ENCODE data around the gene CAMK2N1. TPM values are rescaled to one million over a fixed set of nuclear protein-coding genes. Genes with fewer than 3 reads are reported as not detected.

The CAMK2N1 gene
- total RNA-seq, 1 donor, result 0.73 TPM

- peaks cover 49% of the 10 kb centered on the region for H3K27me3 ChIP-seq (ENCODE audit: insufficient read depth, low read length)
- no peak overlapping the region for H3K4me3 ChIP-seq (ENCODE audit: low read length)
- no peaks in the 10 kb centered on the region for H3K4me1 ChIP-seq (ENCODE audit: insufficient read depth, low read length)
- no peaks in the 10 kb centered on the region for H3K9me3 ChIP-seq (ENCODE audit: low read depth, low read length)
Observed at GRCh38 chr1:20474996-20475395, 11.0 kb downstream of the CAMK2N1 start.

DNA sequence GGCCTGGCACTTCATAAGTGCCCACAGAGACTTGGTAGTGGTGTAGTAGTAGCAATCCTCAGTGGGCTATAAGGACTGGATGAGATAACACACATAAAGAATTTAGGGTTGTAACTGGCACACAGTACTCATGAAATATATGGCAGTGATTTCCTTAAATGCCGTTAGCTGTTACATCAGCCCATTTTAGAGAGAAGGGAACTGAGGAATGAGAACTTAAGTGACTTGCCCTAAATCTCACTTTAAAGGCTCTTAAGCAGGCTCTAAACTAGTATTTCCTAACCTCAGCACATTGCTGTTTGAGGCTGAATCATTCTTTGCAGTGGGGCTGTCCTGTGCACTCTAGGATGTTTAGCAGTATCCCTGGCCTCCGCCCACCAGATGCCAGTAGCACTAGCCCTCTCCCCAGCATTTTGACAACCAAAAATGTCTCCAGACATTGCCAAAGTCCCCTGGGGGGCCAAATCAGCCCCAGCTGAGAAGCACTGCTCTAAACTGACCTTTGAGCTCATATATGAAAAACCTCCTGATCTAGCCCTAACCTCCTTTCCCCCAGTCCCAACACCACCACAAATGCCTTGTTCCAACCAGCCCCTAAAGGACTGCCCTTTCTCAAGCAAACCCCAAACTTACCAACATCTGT, 11.6 kb downstream of the CAMK2N1 start:
- no peak overlapping the region for H3K4me3 ChIP-seq (ENCODE audit: low read length)
- H3K9me3 ChIP-seq (ENCODE audit: low read depth, low read length), result no peaks in the 10 kb centered on the region
- no peaks in the 10 kb centered on the region for H3K4me1 ChIP-seq (ENCODE audit: insufficient read depth, low read length)
- H3K27me3 ChIP-seq (ENCODE audit: insufficient read depth, low read length), result peaks cover 45% of the 10 kb centered on the region

DNA sequence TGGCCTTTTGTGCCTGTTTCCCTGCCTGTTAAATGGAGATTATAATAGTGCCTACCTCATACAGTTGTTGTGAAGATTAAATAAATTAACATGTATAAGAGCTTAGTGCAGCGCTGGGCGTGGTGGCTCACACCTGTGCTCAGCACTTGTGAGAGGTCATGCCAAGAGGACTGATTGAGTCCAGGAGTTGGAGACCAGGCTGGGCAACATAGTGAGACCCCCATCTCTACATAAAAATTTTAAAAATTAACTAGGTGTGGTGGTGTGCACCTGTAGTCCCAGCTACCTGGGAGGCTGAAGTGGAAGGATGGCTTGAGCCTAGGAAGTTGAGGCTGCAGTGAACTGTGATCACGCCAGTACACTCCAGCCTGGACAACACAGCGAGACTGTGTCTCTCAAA, 12.1 kb downstream of the CAMK2N1 start:
- no peak overlapping the region for H3K4me3 ChIP-seq (ENCODE audit: low read length)
- no peaks in the 10 kb centered on the region for H3K9me3 ChIP-seq (ENCODE audit: low read depth, low read length)
- H3K27me3 ChIP-seq (ENCODE audit: insufficient read depth, low read length), result peaks cover 44% of the 10 kb centered on the region
- no peaks in the 10 kb centered on the region for H3K4me1 ChIP-seq (ENCODE audit: insufficient read depth, low read length)

GRCh38 chr1:20472860-20473711, 12.9 kb downstream of the CAMK2N1 start:
- no peaks in the 10 kb centered on the region for H3K4me1 ChIP-seq (ENCODE audit: insufficient read depth, low read length)
- H3K27me3 ChIP-seq (ENCODE audit: insufficient read depth, low read length), result peaks cover 38% of the 10 kb centered on the region
- H3K4me3 ChIP-seq (ENCODE audit: low read length), result no peak overlapping the region
- no peaks in the 10 kb centered on the region for H3K9me3 ChIP-seq (ENCODE audit: low read depth, low read length)

- peaks cover 30% of the 10 kb centered on the region for H3K27me3 ChIP-seq (ENCODE audit: insufficient read depth, low read length)
- no peaks in the 10 kb centered on the region for H3K4me1 ChIP-seq (ENCODE audit: insufficient read depth, low read length)
- H3K9me3 ChIP-seq (ENCODE audit: low read depth, low read length), result no peaks in the 10 kb centered on the region
- no peak overlapping the region for H3K4me3 ChIP-seq (ENCODE audit: low read length)
Observed at GRCh38 chr1:20472121-20472520, 13.9 kb downstream of the CAMK2N1 start.

DNA sequence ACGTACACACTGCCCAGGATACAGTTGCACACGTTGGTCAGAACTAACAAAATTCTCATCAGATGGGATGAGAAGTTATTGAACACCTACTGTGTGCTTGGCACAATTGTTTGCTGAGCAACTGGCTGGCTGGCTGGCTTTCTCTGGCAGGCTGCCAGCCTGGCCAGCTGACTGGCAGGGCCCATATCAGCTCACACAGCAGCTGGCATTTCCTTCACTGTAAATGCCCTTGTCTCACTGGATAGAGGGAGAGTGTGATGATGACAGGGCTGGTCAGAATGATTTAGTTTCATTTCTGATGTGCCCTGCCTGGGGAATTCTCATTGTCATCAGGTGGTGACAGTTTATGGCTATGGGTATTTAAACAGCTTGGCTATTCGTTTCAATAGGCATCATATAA, 15.8 kb downstream of the CAMK2N1 start:
- H3K4me3 ChIP-seq (ENCODE audit: low read length), result no peak overlapping the region
- H3K9me3 ChIP-seq (ENCODE audit: low read depth, low read length), result no peaks in the 10 kb centered on the region
- peaks cover 13% of the 10 kb centered on the region for H3K27me3 ChIP-seq (ENCODE audit: insufficient read depth, low read length)

GRCh38 chr1:20469406-20470076, 16.5 kb downstream of the CAMK2N1 start:
- Histone ChIP-seq H3K9me3 (ENCODE audit: low read depth, low read length) (no peaks in the 10 kb centered on the region), H3K4me3 (ENCODE audit: low read length) (no peak overlapping the region), H3K4me1 (ENCODE audit: insufficient read depth, low read length) (no peaks in the 10 kb centered on the region), H3K27me3 (ENCODE audit: insufficient read depth, low read length) (peaks cover 10% of the 10 kb centered on the region)

More for the DNA sequence above, 15.8 kb downstream of the CAMK2N1 start:
- H3K4me1 ChIP-seq (ENCODE audit: insufficient read depth, low read length), result no peaks in the 10 kb centered on the region

DNA sequence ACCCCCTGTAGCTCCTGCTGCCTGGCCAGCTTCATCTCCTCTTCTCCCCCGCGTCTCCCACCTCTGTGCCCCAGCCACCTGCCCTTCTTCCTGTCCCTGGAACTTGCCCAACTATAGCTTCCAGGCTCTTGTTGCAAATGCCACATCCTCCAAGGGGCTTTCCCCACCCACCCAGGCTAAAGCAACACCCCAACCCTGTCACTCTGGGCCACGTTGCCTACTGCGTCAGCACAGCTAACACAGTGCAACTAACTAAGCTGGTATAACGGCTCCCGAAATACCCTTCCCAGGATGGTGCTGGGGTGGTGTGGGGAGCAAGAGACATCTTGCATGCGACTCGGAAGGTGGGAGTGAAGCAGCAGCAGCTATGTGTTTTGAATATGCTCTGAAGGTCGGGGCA, 19.7 kb downstream of the CAMK2N1 start:
- no peaks in the 10 kb centered on the region for H3K9me3 ChIP-seq (ENCODE audit: low read depth, low read length)
- H3K4me3 ChIP-seq (ENCODE audit: low read length), result no peak overlapping the region
- no peaks in the 10 kb centered on the region for H3K27me3 ChIP-seq (ENCODE audit: insufficient read depth, low read length)
- no peaks in the 10 kb centered on the region for H3K4me1 ChIP-seq (ENCODE audit: insufficient read depth, low read length)

DNA sequence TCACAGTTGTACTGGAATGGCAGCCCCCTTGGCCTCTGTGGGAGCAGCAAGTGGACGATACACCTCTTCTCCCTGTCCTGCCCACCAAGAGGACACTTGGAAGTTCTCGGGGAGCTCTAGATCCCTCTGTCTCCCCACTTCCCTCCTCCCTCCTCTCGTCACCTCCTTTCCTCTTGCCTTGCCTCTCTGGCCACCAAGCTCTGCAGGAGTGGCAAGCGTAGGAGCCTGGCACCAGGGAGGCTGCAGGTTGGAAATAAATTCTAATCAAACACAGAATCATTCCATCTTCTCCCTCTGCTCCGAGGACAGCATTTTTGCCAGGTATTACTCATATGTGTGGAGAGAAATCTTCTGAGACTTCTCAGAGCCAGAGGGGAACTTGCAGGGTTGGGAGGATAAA, 20.8 kb downstream of the CAMK2N1 start:
- Histone ChIP-seq H3K4me3 (ENCODE audit: low read length) (no peak overlapping the region), H3K27me3 (ENCODE audit: insufficient read depth, low read length) (no peaks in the 10 kb centered on the region), H3K9me3 (ENCODE audit: low read depth, low read length) (no peaks in the 10 kb centered on the region)

DNA sequence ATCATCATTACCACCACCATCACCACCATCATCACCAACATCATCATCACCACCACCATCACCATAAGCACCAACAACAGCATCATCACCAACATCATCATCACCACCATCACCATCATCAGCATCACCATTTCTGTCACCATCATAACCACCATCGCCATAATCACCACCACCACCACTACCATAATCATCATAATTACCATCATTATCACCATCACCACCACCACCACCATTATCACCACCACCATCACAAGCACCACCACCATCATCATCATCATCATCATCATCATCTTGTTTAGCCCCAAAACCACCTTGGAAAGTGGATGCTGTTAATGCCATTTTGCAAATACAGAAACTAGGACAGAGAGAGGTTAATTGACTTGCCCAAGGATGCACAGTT, 22.5 kb downstream of the CAMK2N1 start:
- H3K4me1 ChIP-seq (ENCODE audit: insufficient read depth, low read length), result no peaks in the 10 kb centered on the region
- H3K4me3 ChIP-seq (ENCODE audit: low read length), result no peak overlapping the region
- no peaks in the 10 kb centered on the region for H3K9me3 ChIP-seq (ENCODE audit: low read depth, low read length)
- no peaks in the 10 kb centered on the region for H3K27me3 ChIP-seq (ENCODE audit: insufficient read depth, low read length)

More for the DNA sequence above, 20.8 kb downstream of the CAMK2N1 start:
- no peaks in the 10 kb centered on the region for H3K4me1 ChIP-seq (ENCODE audit: insufficient read depth, low read length)

- Histone ChIP-seq H3K4me1 (ENCODE audit: insufficient read depth, low read length) (no peaks in the 10 kb centered on the region), H3K9me3 (ENCODE audit: low read depth, low read length) (no peaks in the 10 kb centered on the region), H3K4me3 (ENCODE audit: low read length) (no peak overlapping the region), H3K27me3 (ENCODE audit: insufficient read depth, low read length) (no peaks in the 10 kb centered on the region)
Observed at GRCh38 chr1:20462397-20462796, 23.6 kb downstream of the CAMK2N1 start.

- no peaks in the 10 kb centered on the region for H3K27me3 ChIP-seq (ENCODE audit: insufficient read depth, low read length)
- H3K9me3 ChIP-seq (ENCODE audit: low read depth, low read length), result no peaks in the 10 kb centered on the region
- H3K4me3 ChIP-seq (ENCODE audit: low read length), result no peak overlapping the region
- no peaks in the 10 kb centered on the region for H3K4me1 ChIP-seq (ENCODE audit: insufficient read depth, low read length)
Observed at GRCh38 chr1:20458717-20459116, 27.3 kb downstream of the CAMK2N1 start.

GRCh38 chr1:20454004-20454403, 32.0 kb downstream of the CAMK2N1 start:
- H3K4me3 ChIP-seq (ENCODE audit: low read length), result no peak overlapping the region
- H3K9me3 ChIP-seq (ENCODE audit: low read depth, low read length), result no peaks in the 10 kb centered on the region
- no peaks in the 10 kb centered on the region for H3K27me3 ChIP-seq (ENCODE audit: insufficient read depth, low read length)
- H3K4me1 ChIP-seq (ENCODE audit: insufficient read depth, low read length), result no peaks in the 10 kb centered on the region

DNA sequence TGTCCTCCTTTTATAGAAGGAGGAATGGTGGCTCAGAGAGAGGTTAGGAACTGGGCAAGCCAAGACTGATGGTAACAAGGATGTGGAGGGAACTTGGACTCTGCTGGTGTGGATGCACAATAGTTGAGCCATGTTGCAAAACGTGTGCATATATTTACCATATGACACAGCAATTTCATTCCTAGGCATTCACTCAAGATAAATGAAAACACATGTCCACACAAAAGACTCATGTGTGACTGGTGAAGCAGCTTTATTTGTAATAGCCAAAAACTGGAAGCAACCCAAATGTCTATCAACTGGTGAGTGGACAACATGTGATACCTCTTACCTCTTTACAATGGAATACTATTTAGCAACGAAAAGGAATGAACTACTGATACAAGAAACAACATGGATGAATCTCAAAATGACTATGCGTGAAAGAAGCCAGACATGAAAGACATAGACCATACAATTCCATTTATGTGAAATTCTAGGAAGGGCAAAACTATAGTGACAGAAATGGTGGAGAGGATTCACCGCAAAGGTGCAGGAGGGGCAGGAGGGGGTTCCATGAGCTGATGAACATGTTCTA, 36.2 kb downstream of the CAMK2N1 start:
- Histone ChIP-seq H3K4me3 (ENCODE audit: low read length) (no peak overlapping the region), H3K9me3 (ENCODE audit: low read depth, low read length) (no peaks in the 10 kb centered on the region), H3K4me1 (ENCODE audit: insufficient read depth, low read length) (no peaks in the 10 kb centered on the region), H3K27me3 (ENCODE audit: insufficient read depth, low read length) (no peaks in the 10 kb centered on the region)

DNA sequence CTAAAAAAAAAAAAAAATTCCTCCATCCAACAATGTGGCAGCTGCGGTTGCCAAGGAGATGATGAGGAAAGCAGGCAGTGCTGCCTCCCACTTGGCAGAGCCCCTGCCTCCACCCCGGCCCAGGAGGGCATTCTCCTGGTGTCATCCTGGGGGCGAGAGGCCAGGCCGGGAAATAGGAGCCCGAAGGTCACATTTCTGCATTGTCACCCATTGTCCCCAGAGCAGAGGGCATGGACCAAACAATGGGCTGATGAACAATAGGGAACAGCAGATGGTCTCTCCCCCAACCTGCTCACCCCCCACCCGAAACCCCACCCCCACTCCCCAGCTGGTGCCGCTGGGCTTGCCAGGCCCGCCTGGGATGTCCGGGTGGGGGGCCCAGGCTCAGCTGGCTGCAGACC, 37.3 kb downstream of the CAMK2N1 start:
- Histone ChIP-seq H3K27me3 (ENCODE audit: insufficient read depth, low read length) (no peaks in the 10 kb centered on the region), H3K9me3 (ENCODE audit: low read depth, low read length) (no peaks in the 10 kb centered on the region), H3K4me1 (ENCODE audit: insufficient read depth, low read length) (no peaks in the 10 kb centered on the region), H3K4me3 (ENCODE audit: low read length) (no peak overlapping the region)

Data from mononuclear cell (primary cell).